GM12878 (cell line): ENCODE results near the gene ANKRD45. TPM values are rescaled to one million over a fixed set of nuclear protein-coding genes. Genes with fewer than 3 reads are reported as not detected.
"Not testable (repeated sequence)": the region's sequence is repeated elsewhere in the genome, so short reads cannot be mapped to it uniquely, and the experiment has no call there.

Source experiments
- ATAC-seq: fragments of 200-7000 bp; cut with Tn5 transposase; 3 replicates; pipeline ENCODE4 v1.9.1; 2020; ENCODE audit warnings: mild to moderate bottlenecking, moderate library complexity
- BruUV-seq: library from RNA; stranded (reverse); fragments of 400-500 nt; replicated peaks from 2 replicates; lab custom pipeline; 2021; lab: Mats Ljungman, UMichigan
- CTCF ChIA-PET: fragments of 300-600 bp; sonication (Branson Sonifier 250); formaldehyde crosslinking; extraction: SDS; loops from one replicate; lab custom pipeline; 2021; ENCODE audit warnings: inconsistent platforms; lab: Yijun Ruan, JAX
- POLR2A ChIA-PET: fragments of 350-600 bp; formaldehyde crosslinking; extraction: SDS; loops from one replicate; lab custom pipeline; 2021; ENCODE audit warnings: inconsistent platforms; lab: Charles Lee
- RAD21 ChIA-PET: fragments of 300-600 bp; sonication (Branson Sonifier 250); formaldehyde crosslinking; loops from one replicate; lab custom pipeline; 2023; ENCODE audit warnings: antibody characterized with exemption; ENCODE audit not compliant: unreplicated experiment; lab: Charles Lee
- SMC1A ChIA-PET: fragments of 300-600 bp; sonication (Branson Sonifier 250); formaldehyde crosslinking; loops from one replicate; lab custom pipeline; 2023; ENCODE audit not compliant: unreplicated experiment, uncharacterized antibody; lab: Charles Lee
- DNase-seq: peaks from one replicate; pipeline ENCODE4 v3.0.0-alpha.2; 2011; ENCODE audit warnings: low read depth, low spot score
- FAIRE-seq: peaks from 3 replicates; lab custom pipeline; 2011; peaks lifted over from hg19 to GRCh38; lab: Jason Lieb, UNC
- H2AFZ ChIP-seq: 2 replicates; pipeline ENCODE4 v1.6.0; 2011; ENCODE audit warnings: low read depth, low read length, control low read depth; ENCODE audit not compliant: control insufficient read depth
- H3K27ac ChIP-seq: 2 replicates; pipeline ENCODE4 v1.5.1; 2011; ENCODE audit warnings: control low read depth; ENCODE audit not compliant: control insufficient read depth, insufficient read depth
- H3K27me3 ChIP-seq, 2 experiments: replicated peaks in 1 of 2; 2 replicates each; pipeline versions ENCODE4 v1.6.0 to v1.6.1; 2011; ENCODE audit warnings: low read length in 1 of 2; ENCODE audit not compliant: control insufficient read depth in 2 of 2, insufficient read depth in 2 of 2
- H3K36me3 ChIP-seq, 2 experiments: 2 replicates each; pipeline ENCODE4 v1.5.1; 2011; ENCODE audit warnings: low read length in 1 of 2; ENCODE audit not compliant: control insufficient read depth in 2 of 2, insufficient read depth in 2 of 2
- H3K4me1 ChIP-seq: 2 replicates; pipeline ENCODE4 v1.6.1; 2011; ENCODE audit warnings: mild to moderate bottlenecking, low read length, moderate library complexity, mixed read lengths; ENCODE audit not compliant: control insufficient read depth, insufficient read depth
- H3K4me2 ChIP-seq: 2 replicates; pipeline ENCODE4 v1.6.0; 2011; ENCODE audit warnings: control low read depth; ENCODE audit not compliant: control insufficient read depth, insufficient read depth
- H3K4me3 ChIP-seq: fragments of 200-600 bp; sonication (generic); 2 replicates; pipeline ENCODE4 v1.5.1; 2016
- H3K79me2 ChIP-seq: 2 replicates; pipeline ENCODE4 v1.6.0; 2011; ENCODE audit warnings: low read length; ENCODE audit not compliant: control insufficient read depth, insufficient read depth
- H3K9ac ChIP-seq: 2 replicates; pipeline ENCODE4 v1.8.0; 2011; ENCODE audit warnings: low read length, control low read depth, mixed read lengths; ENCODE audit not compliant: control insufficient read depth, insufficient read depth
- H3K9me3 ChIP-seq: replicated peaks from 3 replicates; pipeline ENCODE4 v1.5.1; 2011; ENCODE audit warnings: mild to moderate bottlenecking, low read length; ENCODE audit not compliant: control insufficient read depth, insufficient read depth
- H4K20me1 ChIP-seq: 2 replicates; pipeline ENCODE4 v1.6.0; 2011; ENCODE audit not compliant: control insufficient read depth, insufficient read depth
- BHLHE40 ChIP-seq, 2 experiments: fragments of 450-650 bp in 1 of 2; IDR thresholded peaks; 2 replicates each; pipeline ENCODE4 v1.6.1; 2011 to 2017; ENCODE audit warnings: low read depth in 2 of 2, borderline replicate concordance in 1 of 2, improper control_type of control experiment in 1 of 2, low read length in 1 of 2, mild to moderate bottlenecking in 1 of 2
- CHD2 ChIP-seq: IDR thresholded peaks from 2 replicates; pipeline ENCODE4 v1.6.1; 2011; ENCODE audit warnings: low read depth, low read length, improper control_type of control experiment, borderline replicate concordance
- CUX1 ChIP-seq: IDR thresholded peaks from 2 replicates; pipeline ENCODE4 v1.6.1; 2012; ENCODE audit warnings: improper control_type of control experiment, low read depth, low read length; ENCODE audit not compliant: insufficient replicate concordance
- HCFC1 ChIP-seq: fragments of 150-350 bp; IDR thresholded peaks from 2 replicates; pipeline ENCODE4 v1.6.1; 2014; ENCODE audit warnings: low read length
- NFYB ChIP-seq: IDR thresholded peaks from 2 replicates; pipeline ENCODE4 v1.6.1; 2011; ENCODE audit warnings: low read depth, mild to moderate bottlenecking, low read length, improper control_type of control experiment, moderate library complexity; ENCODE audit not compliant: insufficient read depth
- SREBF2 ChIP-seq: IDR thresholded peaks from 2 replicates; pipeline ENCODE4 v1.6.1; 2012; ENCODE audit warnings: mild to moderate bottlenecking, low read length
- WGBS: methylation state at CpG from one replicate; pipeline ENCODE4 v1.1.6; 2016; ENCODE audit warnings: low lambda C conversion rate; ENCODE audit not compliant: insufficient replicate concordance, insufficient coverage; ENCODE audit errors: missing lambda C conversion rate; 5-methylcytosine and 5-hydroxymethylcytosine counted together
- in situ Hi-C: fragments of 300-500 bp; cut with MboI; formaldehyde crosslinking; loops from 9 replicates; pipeline ENCODE4 v1.14.3; 2018; ENCODE audit warnings: mixed read lengths
- intact Hi-C: fragments of 100-400 bp; cut with micrococcal nuclease; formaldehyde crosslinking; loops from one replicate; pipeline ENCODE4 v1.14.2; 2022; ENCODE audit not compliant: unreplicated experiment
- polyA plus RNA-seq, 11 experiments: library from polyadenylated mRNA; depleted of rRNA in 4 of 11; unstranded in 6 of 11; stranded (reverse) in 5 of 11; fragments of >200 nt; fragmentation: Nextera tagmentation in 4 of 11; fragmentation: Illumina TruSeq in 1 of 11; extraction: Ambion mirVana in 4 of 11; extraction: Trizol in 1 of 11; gene quantifications; 1 replicate in 1 of 11; 2 replicates in 10 of 11; pipeline versions ENCODE4 v1.2.1 to v1.2.3, GENCODE V29; 2011 to 2016; ENCODE audit warnings: inconsistent platforms in 2 of 11, missing spikeins in 2 of 11, low read depth in 1 of 11
- total RNA-seq, 4 experiments: library from RNA; depleted of rRNA in 3 of 4; stranded (reverse); fragments of >200 nt in 3 of 4; fragmentation: Illumina TruSeq in 1 of 4; extraction: Trizol in 1 of 4; gene quantifications; 2 replicates each; pipeline versions ENCODE4 v1.2.1 to v1.2.3, GENCODE V29; 2013 to 2021

The ANKRD45 gene
- total and polyA plus RNA-seq, 10 of the 15 experiments (the other 5 are each of a cell fraction or from before 2014, with no cell fraction given), result 0.04 to 0.15 (median 0.13) TPM; not detected in 5

GRCh38 chr1:173616859-173617258 is 52.8 kb downstream of the ANKRD45 start:
- Histone ChIP-seq H3K27me3 (no peaks in the 10 kb centered on the region; a peak in 1 of 4 replicates), H3K4me3 (no peak overlapping the region), H2AFZ (no peak overlapping the region), H3K4me1 (no peaks in the 10 kb centered on the region), H3K9ac (no peak overlapping the region), H3K27ac (no peak overlapping the region), H3K79me2 (no peaks in the 10 kb centered on the region), H4K20me1 (no peaks in the 10 kb centered on the region), H3K4me2 (no peak overlapping the region), H3K36me3 (no peaks in the 10 kb centered on the region), H3K9me3 (no peaks in the 10 kb centered on the region; the same call in 2 of the 3 replicates)
- intact Hi-C loops (no loop called here), in situ Hi-C loops (no loop called here)
- ChIA-PET POLR2A (no interaction called here), CTCF (interaction anchor here (0.7 kb wide), 1 partner anchor 440 kb away, joined by 4 read pairs; no protein-coding TSS in a partner anchor), RAD21 (no interaction called here), SMC1A (no interaction called here)
- TF ChIP-seq BHLHE40 (IDR thresholded peaks at IDR 0.05; ENCODE audit: borderline replicate concordance in 1 of 2, low read depth in 2 of 2, low read length in 1 of 2) (peak in 1 of 2 experiments; percentile 19; a peak in 1 of 4 replicates), NFYB (no peak), HCFC1 (no peak), SREBF2 (no peak), CUX1 (no peak), CHD2 (no peak)
- DNase-seq (no peak), FAIRE-seq (no peak), ATAC-seq (no peak)
- 8% methylated on average over 4 of the region's 4 CpGs for WGBS
- no TSS peak for BruUV-seq

GRCh38 chr1:173613086-173613485 is 56.6 kb downstream of the ANKRD45 start:
- SMC1A ChIA-PET, H3K9me3 ChIP-seq, in situ Hi-C loops, H2AFZ ChIP-seq, BruUV-seq, H3K27me3 ChIP-seq, H4K20me1 ChIP-seq, ATAC-seq, DNase-seq, H3K9ac ChIP-seq, H3K27ac ChIP-seq, RAD21 ChIA-PET, FAIRE-seq, POLR2A ChIA-PET, CTCF ChIA-PET, H3K4me2 ChIP-seq, H3K4me3 ChIP-seq, H3K4me1 ChIP-seq, intact Hi-C loops, H3K36me3 ChIP-seq, H3K79me2 ChIP-seq: not testable (repeated sequence)
- WGBS, result 84% methylated on average over 12 of the region's 32 CpGs
